ENCODE results near the gene BUB3.
"Not testable (repeated sequence)": the region's sequence is repeated elsewhere in the genome, so short reads cannot be mapped to it uniquely, and the experiment has no call there.

Gene BUB3

GRCh38 chr10:123154711-123155505 is 706 bp downstream of the BUB3 start:
- no peak for DNase-seq

- DNase-seq: no peak
These were observed 1.9 kb downstream of the BUB3 start for GRCh38 chr10:123156078-123156477.

DNA sequence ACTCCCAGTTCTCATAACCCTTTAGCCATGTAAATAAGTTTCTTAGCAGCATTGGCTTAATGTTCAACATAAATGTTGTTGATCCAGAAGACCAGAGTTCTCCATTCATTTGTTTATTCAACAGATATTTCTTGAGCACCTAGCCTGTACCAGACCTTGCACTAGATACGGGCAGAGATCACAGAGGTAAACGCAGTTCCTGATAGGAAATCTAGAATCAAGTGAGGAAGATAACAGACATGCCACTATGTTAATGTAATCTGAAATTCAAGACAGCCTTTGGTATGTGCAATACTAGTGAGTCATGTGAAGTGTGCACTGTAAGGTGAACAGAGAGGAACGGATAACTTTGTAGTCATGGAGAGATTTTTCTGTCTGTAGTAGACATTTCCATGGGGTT is 3.0 kb downstream of the BUB3 start:
- no peak for DNase-seq

DNA sequence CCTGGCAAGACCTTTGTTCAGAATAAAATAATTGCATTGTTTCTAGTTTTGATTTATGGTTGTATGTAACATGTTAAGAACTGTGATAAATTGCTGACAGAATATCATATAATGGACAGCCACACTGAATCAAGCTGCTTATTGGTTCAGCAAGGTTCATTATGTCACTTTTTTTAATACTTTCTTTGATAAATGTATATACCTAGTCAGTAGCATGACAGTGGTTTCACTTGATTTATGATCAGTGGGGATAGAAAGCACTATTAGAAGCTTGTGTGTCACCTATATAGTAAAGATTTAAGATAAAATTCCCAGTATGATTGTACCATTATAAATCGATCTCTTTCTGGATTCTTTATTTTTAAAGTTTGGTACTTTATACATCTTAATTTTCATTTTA is 4.5 kb downstream of the BUB3 start:
- DNase-seq: no peak

- no peak for DNase-seq
These were observed 6.2 kb downstream of the BUB3 start for GRCh38 chr10:123160311-123160980.

GRCh38 chr10:123164319-123164718 is 10.1 kb downstream of the BUB3 start:
- DNase-seq: no peak

DNA sequence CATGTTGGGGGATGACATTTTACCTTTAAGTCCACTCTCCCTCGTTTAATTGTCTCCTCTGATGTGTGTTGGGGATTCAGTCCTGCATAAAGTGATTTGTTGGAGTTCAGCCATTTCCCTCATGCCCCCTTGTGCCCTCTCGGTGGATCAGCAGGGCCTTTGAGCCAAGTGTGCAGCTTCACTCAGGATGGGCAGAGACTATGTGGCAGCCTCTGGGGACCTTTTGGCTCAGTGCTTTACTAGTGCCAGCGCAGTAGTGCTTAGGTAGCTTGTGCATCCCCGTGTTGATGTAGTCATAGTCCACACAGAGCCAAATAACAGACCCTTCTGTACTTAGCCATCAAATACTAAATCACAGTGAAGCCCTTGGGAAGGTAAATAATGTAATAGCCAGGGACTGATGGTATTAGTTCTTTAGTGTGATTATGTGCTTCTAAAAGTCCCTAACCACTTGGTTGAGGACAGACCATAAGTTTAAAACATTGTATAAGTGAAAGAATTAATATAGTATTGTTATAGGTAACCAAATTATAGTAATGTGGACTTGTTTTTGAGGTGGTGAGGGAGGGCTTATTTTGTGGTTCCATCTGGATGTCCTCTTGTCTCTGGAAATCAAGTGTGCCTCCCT is 11.4 kb downstream of the BUB3 start:
- DNase-seq: peak; percentile 62

DNA sequence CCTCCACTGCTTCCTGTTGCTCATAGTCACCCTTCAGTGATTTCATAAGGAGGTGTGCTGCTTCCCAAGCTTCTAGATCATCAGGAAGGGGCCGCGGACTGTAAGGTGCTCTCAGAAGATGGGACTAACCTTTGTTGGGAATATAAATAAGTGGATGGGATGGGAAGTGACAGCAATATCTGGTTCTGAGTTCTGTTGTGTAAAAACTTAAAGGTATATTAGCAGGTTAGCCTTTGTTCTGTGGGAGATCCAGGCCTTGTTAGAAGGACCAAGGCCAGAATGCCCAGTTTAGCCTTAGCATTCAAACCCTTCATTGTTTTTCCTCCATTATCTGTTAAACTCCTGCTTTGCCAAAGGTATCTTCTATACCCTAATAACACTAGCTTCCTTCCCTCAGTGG is 12.4 kb downstream of the BUB3 start:
- no peak for DNase-seq

GRCh38 chr10:123170961-123171360 is 16.8 kb downstream of the BUB3 start:
- no peak for DNase-seq

GRCh38 chr10:123171616-123172015 is 17.4 kb downstream of the BUB3 start:
- DNase-seq: not testable (repeated sequence)

DNA sequence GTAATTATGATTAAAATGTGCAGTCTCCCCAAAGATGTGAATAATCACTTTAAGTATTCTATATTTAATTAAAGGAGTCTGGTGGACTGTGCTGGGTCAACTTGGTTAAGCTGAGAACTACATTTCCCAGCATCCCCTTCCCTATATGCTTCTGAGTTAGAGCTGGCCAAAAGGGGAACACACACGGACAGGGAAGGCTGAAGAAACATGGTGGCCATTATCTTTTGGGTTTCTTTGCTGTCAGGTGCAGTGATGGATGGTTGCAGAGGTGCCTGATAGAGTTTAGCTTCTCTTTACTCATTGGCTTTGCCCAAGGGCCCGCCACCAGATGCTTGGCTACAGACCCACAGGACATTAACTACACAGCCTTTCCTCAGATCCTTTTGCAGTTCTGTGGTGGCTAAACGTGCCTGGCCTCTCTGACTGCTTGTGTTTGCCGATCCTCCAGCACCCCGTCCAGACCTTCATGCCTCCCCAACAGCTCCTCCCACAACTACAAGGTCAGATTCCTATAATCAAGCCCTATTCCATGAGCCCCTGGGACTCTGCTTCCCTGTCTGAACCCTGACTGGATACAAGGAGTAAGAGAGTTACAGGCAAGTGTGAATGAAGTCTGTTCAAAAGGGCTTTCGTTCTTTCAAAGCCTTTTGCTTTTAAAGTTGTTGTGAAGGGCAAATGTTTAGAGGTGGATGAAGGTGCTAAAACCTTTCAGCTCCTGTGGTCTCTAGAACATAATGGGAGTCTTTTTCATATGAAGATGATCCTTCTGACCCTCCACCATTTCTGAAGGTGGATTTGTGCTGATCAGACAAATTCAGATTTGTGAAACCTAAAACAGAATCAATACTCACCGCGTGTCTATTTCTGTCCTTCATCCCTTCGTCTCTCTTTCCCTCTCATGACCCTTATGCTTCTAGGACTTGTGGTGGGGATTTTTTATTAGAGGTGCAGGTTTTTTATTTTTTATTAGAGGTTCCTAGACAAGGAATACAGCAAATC is 21.5 kb downstream of the BUB3 start:
- no peak for DNase-seq

- DNase-seq: not testable (repeated sequence)
These were observed 24.2 kb downstream of the BUB3 start for GRCh38 chr10:123178390-123178789.

DNA sequence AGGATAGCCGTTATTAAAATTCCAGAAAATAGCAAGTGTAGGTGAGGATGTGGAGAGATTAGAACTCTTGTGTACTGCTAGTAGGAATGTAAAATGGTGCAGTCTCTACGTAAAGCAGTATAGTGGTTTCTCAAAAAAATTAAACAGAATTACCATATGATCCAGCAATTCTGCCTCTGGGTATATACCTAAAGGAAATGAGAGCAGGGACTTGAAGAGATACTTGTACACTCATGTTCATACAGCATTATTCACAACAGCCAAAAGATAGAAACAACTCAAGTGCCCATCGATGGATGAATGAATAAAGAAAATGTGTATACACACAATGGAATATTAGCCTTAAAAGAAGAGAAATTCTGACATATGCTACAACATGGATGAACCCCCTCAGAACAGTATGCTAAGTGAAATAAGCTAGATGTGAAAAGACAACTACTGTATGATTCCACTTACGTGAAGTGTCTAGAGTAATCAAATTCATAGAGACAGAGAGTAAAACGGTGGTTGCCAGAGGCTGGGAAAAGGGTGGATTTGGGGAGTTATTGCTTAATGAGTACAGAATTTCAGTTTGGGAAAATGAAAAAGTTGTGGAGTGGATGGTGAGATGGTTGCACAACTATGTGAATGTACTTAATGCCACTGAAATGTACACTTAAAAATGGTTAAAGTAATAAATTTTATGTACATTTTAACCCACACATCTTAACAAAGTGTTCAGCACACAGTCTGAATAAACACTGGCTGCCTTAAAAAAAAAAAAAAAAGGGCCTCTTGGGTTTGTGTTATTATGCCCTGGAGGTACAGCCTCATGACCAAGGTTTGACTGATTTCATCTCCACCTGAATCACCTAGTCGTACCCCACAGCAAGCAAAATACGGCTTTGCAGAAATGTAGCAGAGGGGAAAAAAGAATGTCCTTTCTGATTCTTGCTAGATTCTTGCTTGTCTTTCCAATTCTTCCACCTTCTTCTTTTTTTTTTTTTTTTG is 26.2 kb downstream of the BUB3 start:
- DNase-seq: no peak

GRCh38 chr10:123183724-123184123 is 29.5 kb downstream of the BUB3 start:
- no peak for DNase-seq

DNA sequence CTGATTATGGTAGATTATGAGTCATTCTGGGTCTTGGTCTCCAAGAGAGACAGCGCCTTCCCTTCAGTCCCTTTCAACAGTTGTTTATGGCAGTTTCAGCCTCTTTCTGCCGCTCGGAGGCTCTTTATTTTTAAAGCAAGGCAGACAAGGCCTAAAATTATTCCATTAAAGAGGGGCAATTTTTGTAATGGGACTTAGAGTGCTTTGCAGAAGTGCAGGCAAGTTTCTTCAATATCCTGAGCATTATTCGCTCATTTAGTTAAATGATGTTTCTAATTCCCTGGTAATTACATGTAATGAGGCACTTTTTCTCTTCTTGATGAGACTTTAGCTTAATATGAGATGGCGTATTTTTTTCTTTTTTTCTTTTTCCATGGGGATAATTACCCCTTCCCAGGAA is 33.6 kb downstream of the BUB3 start:
- DNase-seq: peak; percentile 99

GRCh38 chr10:123191886-123192285 is 37.7 kb downstream of the BUB3 start:
- no peak for DNase-seq

GRCh38 chr10:123194056-123194455 is 39.9 kb downstream of the BUB3 start:
- DNase-seq: no peak

- no peak for DNase-seq
These were observed 46.3 kb downstream of the BUB3 start for GRCh38 chr10:123200531-123200930.

GRCh38 chr10:123202506-123202905 is 48.3 kb downstream of the BUB3 start:
- DNase-seq: no peak

DNA sequence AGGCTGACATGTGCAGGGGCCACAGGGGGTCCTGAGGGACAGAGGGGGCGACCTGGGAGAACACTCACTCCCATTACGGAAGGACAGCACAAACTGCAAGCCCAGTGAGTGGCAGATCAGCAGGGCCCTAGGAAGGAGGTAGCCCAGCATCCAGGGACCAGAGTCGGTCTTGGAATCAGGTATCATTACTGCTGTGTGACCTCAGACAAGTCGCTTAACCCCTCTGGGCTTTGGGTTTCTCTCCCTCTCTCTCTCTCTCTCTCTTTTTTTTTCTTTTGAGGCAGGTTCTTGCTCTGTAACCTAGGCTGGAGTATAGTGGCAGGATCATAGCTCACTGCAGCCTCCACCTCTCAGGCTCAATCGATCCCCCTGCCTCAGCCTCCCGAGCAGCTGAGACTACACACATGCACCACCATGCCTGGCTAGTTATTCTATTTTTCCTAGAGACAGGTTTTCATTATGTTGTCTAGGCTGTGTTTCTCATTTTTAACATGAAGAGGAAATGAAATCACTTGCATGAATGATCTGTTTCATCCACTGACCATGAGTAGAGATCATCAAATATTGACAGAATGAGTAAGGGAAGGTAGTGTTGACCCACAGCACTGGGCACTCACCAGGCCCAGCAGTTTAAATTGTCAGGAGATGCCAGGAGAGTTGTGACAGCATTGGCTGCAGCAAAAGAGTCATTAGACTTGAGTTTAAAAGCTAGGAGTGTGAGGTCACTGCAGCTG is 49.4 kb downstream of the BUB3 start:
- DNase-seq: no peak

DNA sequence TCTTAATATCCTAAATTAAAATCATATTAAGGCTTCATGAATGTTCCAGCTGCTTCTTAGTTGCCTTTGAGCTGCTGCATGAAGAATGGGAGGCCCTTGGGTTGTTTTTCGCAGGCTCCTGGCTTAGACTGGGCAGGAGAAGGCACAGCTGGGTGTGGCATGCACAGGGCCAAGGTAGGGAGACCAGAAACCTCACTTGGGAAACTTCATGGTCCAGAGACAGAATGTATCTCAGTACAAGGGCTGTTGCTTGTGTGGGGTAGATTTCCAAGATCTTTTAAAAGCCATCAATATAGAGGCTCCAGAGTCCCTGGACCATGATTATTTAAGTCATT is 49.9 kb downstream of the BUB3 start:
- no peak for DNase-seq

All from NCI-H1436 treated with DMSO at 0.1 percent for 48 hours (cell line).